Measurements from ENCODE around the gene MCL1. TPM values are rescaled to one million over a fixed set of nuclear protein-coding genes. Genes with fewer than 3 reads are reported as not detected.
A peak's percentile ranks its signal among the peaks of the same experiment; 100 is the strongest.
"Not testable (repeated sequence)": the region's sequence is repeated elsewhere in the genome, so short reads cannot be mapped to it uniquely, and the experiment has no call there.

The MCL1 gene
- total and polyA plus RNA-seq, 12 donors: 57.4 to 299 (median 192) TPM

- H3K9me3 ChIP-seq (replicated peaks in 1 of 3); H3K27me3 ChIP-seq; intact Hi-C loops (cut with DNase I); H3K27ac ChIP-seq; H3K4me3 ChIP-seq: not testable (repeated sequence)
- Histone ChIP-seq H3K36me3 (replicated peaks in 1 of 2) (peaks cover 0 to 17% of the 10 kb centered on the region in 2 donors), H3K4me1 (replicated peaks in 1 of 2) (peaks cover 11 to 13% of the 10 kb centered on the region in 2 donors)
- peak in 1 of 7 donors; percentile 11 for DNase-seq
- WGBS, 4 donors: 88 to 97% (median 95%) methylated on average over 1 to 3 of the region's 3 CpGs
Measured at GRCh38 chr1:150580966-150581365, 1.6 kb upstream of the MCL1 start.

GRCh38 chr1:150579945-150580642, 684 bp upstream of the MCL1 start:
- DNase-seq: peak in 1 of 7 donors; percentile 17
- Histone ChIP-seq H3K27ac (peak overlapping the region; percentile 83 to 100 (median 100)), H3K4me1 (replicated peaks in 1 of 2) (peaks cover 20 to 22% of the 10 kb centered on the region in 2 donors), H3K27me3 (no peaks in the 10 kb centered on the region), H3K4me3 (peak overlapping the region in 2 of 4 donors; percentile 27 to 96), H3K9me3 (replicated peaks in 1 of 3) (no peaks in the 10 kb centered on the region), H3K36me3 (replicated peaks in 1 of 2) (peaks cover 0 to 26% of the 10 kb centered on the region in 2 donors)
- no peak for TF ChIP-seq POLR2A (IDR thresholded peaks at IDR 0.05)
- no peak for TF ChIP-seq CTCF (IDR thresholded peaks at IDR 0.05)
- 64 to 73% (median 71%) methylated on average over 14 to 15 of the region's 15 CpGs for WGBS, 4 donors
- intact Hi-C loops (cut with DNase I): loop anchor here (5.0 kb wide), 2 partner anchors 37 to 42 kb away; no protein-coding TSS in a partner anchor

GRCh38 chr1:150578272-150579109, 919 bp downstream of the MCL1 start:
- H3K4me3 ChIP-seq: peak overlapping the region; percentile 67 to 99 (median 92)
- no peaks in the 10 kb centered on the region for H3K27me3 ChIP-seq
- no peaks in the 10 kb centered on the region for H3K9me3 ChIP-seq (replicated peaks in 1 of 3)
- H3K36me3 ChIP-seq (replicated peaks in 1 of 2): peaks cover 0 to 42% of the 10 kb centered on the region in 2 donors
- peaks cover 36 to 38% of the 10 kb centered on the region in 2 donors for H3K4me1 ChIP-seq (replicated peaks in 1 of 2)
- WGBS, 4 donors: 0% methylated on average over 38 to 50 of the region's 50 CpGs
- peak; percentile 12 to 67 for TF ChIP-seq POLR2A (IDR thresholded peaks at IDR 0.05)
- TF ChIP-seq CTCF (IDR thresholded peaks at IDR 0.05): no peak
- intact Hi-C loops (cut with DNase I): loop anchor here (5.0 kb wide), 2 partner anchors 39 to 44 kb away; no protein-coding TSS in a partner anchor
- DNase-seq: peak; percentile 70 to 85 (median 78)
- peak overlapping the region; percentile 93 to 100 (median 100) for H3K27ac ChIP-seq

GRCh38 chr1:150577557-150578271, 1.7 kb downstream of the MCL1 start:
- intact Hi-C loops (cut with DNase I): loop anchor here (5.0 kb wide), 2 partner anchors 40 to 45 kb away; no protein-coding TSS in a partner anchor
- Histone ChIP-seq H3K4me3 (peak overlapping the region; percentile 67 to 99 (median 92)), H3K27ac (peak overlapping the region; percentile 93 to 100 (median 100)), H3K36me3 (replicated peaks in 1 of 2) (peaks cover 0 to 49% of the 10 kb centered on the region in 2 donors), H3K27me3 (no peaks in the 10 kb centered on the region), H3K4me1 (replicated peaks in 1 of 2) (peaks cover 43 to 46% of the 10 kb centered on the region in 2 donors), H3K9me3 (replicated peaks in 1 of 3) (no peaks in the 10 kb centered on the region)
- WGBS, 4 donors: 1% methylated on average over 11 of the region's 11 CpGs
- peak in 1 of 7 donors; percentile 5 for DNase-seq
- TF ChIP-seq CTCF (IDR thresholded peaks at IDR 0.05) (no peak), POLR2A (IDR thresholded peaks at IDR 0.05) (peak in 1 of 2 donors; percentile 7)
